HG03097 (cell line): ENCODE measurements around the gene CLDN16.

Source experiments
- ATAC-seq: cut with Tn5 transposase; IDR thresholded peaks from one replicate; pipeline ENCODE4 v1.9.1; 2021; ENCODE audit not compliant: unreplicated experiment, low FRiP score

CLDN16 gene

DNA sequence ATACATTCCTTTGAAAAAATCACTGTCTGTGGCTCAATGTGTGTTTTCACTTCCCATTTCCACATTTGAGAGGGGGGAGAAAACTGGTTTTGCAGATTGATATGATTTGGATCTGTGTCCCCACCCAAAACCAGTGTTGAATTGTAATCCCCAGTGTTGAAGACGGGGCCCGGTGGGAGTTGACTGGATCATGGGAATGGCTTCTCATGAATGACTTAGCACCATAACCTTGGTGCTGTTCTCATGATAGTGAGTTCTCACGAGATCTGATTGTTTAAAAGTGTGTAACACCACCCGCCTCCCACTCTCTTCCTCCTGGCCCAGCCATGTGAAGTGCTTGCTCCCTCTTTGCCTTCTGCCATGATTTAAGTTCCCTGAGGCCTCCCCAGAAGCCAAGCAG lies 45.7 kb downstream of the CLDN16 start:
- ATAC-seq, result no peak

DNA sequence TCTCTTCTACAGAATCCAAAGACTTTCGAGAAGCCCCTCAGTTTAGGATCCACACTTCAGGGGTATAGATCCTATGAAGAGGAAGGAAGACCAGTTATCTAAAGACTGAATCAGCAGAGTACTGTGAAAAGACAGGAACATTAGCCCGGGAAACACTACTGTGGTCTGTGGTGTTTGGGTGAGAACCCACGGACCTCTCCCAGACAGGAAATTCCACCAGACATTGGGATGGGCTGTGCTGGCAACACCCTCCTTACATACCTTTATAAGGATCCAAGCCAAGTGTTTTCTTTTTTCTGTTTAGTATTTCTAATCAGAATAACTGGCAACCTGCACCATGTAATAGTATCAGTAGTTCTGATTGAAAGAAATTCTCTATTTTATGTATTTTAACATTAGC lies 47.7 kb downstream of the CLDN16 start:
- ATAC-seq, result no peak

DNA sequence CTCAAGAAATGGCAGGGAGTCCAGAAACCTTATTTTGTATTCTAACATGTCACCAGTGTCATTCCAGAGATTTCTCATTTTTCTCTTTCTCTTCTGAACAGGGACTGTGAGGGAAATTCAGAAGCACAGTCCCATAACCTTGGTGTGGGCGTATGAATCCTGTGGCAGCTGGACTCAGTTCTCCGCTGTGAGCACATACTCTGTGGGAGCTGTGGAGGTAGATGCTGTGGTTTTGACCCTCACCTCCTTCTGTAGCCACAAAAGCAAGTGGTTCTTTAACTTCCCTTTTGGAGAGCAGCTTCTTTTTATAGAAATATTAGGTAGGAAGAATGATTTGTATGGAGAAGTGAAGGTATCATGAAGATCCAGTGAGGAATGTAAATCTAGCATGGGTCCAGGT lies 48.4 kb downstream of the CLDN16 start:
- no peak for ATAC-seq

DNA sequence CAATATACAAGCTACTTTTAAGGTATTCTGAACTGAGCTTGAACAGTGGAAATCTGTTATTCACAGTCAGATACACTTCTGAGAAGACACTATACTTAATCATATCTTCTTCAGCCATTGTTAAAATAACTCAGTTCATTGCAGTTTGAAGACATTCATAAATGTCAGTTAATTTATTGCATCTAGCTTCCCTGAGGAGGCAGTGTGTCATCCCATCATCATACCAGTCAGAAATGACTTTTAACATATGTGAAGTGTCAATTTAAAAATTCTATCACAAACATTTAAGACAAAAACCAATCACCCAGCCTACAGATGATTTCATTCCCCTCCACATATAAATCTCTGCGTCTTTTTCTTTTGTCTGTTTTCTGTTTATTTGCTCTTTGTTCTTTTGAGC lies 54.3 kb downstream of the CLDN16 start:
- ATAC-seq, result no peak

DNA sequence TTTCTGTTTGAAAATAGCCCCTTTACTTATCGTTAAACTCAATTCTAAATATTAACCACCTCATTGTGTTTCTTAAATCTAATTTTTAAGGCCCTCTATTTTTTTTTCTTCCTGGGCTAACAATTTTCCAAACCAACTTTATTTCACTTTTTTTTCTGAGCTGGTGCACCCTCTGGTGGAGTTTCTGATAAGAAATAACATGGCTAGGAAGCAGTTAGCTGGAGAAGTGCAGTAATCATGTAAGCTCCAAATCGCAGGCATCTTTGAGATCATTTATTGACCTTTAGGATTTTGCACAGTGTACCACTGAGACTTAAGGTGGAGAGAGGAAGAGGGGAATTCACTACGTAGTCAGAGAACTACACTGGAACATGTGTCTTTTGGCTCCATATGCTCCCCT lies 55.3 kb downstream of the CLDN16 start:
- ATAC-seq, result no peak

DNA sequence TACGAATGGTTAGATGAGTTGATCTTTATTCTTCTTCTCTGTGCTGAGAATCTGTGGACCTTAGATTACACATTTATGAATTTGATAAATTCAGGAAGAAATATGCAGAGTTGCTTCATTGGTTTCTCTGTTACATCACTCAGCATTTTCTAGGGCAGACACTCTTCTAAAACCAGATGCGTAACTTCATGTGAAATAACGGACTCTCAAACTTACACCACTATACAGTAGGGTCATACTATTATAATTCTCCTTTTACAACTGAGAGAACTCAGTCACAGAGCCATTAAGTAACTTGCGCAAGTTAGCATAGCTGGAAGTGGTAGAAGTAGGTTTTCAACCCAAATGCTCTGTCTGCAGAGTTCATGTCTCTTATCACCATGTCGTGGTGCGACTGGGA lies 56.0 kb downstream of the CLDN16 start:
- no peak for ATAC-seq

DNA sequence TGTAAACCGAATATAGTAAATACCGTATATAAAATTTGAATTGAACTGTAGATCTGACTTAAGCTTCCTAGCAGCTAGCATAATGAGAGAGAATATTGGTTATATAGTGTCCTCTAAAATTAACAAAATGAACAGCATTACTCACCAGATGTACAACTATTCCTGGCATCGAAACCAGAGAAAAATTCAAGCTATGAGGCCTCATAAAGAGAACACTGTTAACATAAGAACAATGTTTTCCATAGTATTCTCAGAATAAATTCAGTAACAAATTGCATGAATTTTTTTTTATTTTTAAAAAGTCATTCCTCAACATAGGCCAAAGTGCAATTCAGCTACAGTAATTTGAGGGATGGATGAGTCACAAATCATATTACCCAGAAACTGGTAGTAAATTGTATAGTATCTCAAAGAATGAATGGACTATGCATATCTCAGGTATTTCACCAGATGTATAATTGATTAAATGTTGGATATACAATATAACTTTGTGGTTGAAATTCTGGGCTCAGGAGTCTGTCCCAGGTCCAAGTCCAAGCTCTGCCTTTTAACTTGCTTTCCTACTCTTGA lies 56.7 kb downstream of the CLDN16 start:
- ATAC-seq, result no peak

DNA sequence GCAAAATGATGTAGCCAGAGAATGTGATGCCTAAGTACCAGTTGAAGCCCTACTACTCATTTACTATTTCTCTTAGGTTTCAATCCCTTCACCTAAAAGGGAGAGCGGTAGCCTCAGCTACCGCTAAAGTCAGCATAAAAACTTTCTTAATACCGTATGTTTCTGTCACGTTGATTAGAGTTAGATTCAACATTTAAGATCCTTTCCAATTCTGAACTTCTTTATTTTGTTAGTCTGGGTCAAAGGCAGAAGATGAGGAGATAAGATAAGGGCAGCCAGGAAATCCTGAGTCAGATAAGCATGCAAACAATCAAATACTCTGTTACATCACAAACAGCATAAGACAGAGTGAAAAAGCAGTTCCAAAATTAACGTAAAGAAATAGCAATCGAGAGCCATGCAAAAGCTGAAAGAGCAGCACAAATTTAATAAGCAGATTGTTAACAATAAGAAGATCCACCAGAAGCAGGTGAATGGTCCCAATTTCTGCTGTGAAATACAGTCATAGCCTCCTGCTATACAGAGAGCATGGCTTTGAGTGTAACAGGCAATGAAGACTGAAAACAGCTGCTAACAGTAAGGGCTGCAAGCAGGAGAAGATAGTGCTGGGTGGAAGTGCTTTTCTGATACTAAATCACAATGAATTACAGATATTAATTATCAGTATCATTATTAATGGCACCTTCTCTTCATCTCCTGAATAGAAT lies 58.8 kb downstream of the CLDN16 start:
- ATAC-seq, result no peak

DNA sequence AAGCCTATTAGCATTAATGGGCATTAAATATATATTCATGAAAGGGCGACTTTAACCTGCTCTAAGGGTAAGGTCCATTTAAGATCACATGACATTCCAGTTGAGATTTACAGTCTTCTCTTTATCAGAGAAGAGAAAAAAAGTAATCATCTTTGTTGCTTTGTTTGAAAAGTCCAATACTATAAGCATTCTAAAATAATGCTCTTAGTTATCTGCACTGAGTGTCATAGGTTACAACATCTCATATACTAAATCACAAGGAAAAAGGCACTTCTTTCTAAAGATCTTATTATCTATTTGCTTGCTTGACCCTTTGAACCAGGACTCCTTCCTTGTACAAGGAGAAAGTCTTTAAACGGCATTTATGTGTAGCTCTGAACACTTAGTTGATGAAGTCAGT lies 60.3 kb downstream of the CLDN16 start:
- ATAC-seq, result no peak

DNA sequence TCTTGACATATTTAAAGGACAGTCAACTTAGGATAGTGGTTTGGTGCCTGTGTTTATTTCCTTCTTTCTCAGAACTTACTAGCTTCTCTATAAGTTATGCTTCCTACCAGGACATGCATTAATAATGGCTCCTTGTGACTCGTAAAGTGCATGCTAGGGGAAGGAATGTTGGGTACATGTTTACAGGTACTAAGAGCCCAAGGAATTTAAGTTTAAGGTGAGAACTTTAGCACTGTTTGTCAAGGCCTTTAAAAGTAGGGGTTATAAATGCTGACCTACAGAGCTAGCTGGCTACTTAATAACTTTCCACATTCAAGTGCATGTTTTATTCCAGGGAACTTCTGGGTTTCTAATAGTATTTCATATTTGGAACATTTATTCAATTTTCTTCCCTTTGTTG lies 61.8 kb downstream of the CLDN16 start, which contains the start of gene TMEM207:
Gene TMEM207, minus strand, starts transcription at position 101 of the 400 bp plus-strand sequence. Its CDS starts 92 bp downstream, at position 9.
- ATAC-seq, result no peak

DNA sequence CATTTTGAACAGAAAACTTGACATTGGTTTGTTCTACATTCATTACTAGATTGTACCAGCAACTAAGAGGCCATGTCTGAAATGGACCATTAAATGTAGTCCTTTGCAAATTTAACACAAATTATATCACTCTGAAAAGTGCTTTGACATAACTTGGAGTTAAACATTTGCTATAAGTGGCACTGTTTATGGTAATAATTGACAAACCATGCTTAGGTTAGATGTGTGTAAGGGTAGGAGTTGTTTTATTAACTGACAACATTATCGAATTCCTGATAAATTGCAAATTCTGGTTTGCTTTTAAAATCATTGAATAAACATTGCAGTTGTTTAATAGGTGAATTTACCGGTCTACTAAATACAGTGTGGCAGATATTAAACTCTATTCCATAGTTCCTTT lies 67.9 kb downstream of the CLDN16 start:
- no peak for ATAC-seq

DNA sequence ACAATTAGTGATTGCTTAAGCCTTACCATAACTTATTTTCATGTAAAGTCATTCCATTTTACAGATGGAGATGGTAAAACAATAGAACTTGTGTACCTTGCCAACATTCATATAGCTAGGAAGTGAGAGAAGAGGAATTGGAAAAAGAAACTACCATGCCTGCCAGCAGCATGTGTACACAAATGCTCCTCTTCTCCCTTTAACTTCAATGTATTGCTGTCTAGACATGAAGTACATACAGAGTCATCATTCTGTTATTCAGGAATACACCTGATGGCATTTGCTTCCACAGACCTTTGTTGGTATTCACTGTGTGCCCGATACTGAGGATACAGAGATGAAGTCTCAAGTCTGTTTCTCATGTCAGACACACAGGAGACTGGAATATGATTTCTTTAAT lies 68.8 kb downstream of the CLDN16 start:
- no peak for ATAC-seq

DNA sequence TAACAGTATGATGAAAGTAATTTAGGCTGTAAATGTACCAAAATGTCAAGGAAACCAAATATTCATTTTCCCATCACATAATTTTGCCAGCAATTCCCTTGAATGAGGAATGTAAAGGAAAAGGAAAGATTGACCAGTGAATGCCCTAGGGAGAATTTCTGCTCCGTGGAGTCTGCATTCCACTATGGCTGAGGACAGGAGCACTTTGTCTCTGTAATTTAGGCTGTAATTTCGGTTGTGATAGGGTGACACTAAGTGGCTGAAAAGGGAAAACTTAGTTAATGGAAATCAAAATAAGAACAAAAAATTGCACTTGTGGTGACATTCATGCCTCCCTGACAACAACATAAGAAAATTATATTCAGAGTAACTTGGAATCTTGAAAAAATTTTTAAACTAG lies 70.1 kb downstream of the CLDN16 start:
- ATAC-seq, result no peak
